Activated CD4-positive, alpha-beta T cell treated with anti-CD3 and anti-CD28 coated beads, Interleukin-2, Interleukin-6, amounts not matched to agents 100 ng/mL and 50 ng/mL, durations not matched to agents 16 hours and 8 hours (primary cell): ENCODE results near the gene CHCHD1.
"Not testable (repeated sequence)": the region's sequence is repeated elsewhere in the genome, so short reads cannot be mapped to it uniquely, and the experiment has no call there.

Experiments used
- DNase-seq: peaks from one replicate; pipeline ENCODE4 v3.0.0-alpha.2; 2020

CHCHD1 gene

DNA sequence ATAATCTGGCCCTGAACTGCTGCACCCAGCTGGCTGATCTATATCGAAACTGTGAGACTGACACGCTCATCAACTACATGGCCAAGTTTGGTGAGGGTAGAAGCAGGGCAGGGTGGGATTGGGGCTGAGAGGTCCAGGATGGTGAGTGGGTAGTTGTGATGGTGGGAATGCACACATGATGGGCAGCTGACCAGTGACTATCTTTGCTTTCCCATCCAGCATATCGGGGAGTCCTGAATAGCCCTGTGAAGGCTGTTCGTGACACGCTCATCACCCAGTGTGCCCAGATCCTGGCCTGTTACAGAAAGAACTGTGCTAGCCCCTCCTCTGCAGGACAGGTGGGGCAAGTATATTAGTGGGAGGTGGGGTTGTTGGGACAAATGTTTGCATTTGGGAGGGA, 12.5 kb upstream of the CHCHD1 start:
- DNase-seq: no peak

DNA sequence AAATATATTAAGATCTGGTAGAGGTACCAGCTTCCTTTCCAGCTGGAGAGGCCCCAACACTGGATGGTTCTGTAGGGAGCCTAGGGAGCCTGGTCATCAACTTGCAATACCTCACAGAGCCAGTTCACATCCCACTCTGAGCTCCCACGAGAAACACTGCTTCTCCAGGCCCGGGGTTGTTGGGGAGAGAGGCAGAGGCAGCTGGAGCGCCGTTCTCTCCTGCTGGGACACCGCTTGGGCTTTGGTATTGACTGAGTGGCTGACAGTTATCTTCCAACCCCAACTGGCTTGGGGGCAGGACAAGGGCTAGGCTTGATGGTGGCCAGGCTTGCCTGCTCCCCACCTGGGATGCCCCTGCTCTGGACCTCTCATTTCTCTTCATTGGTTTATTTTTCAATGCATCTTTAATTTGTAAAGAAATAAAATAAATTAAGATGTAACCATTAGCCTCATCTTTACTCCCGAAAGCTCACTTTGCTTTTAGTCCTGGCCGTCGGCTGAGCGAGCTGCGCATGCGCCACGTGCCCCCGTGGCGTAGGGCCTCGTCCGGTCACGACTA, 10.0 kb upstream of the CHCHD1 start:
- DNase-seq: peak; percentile 86

DNA sequence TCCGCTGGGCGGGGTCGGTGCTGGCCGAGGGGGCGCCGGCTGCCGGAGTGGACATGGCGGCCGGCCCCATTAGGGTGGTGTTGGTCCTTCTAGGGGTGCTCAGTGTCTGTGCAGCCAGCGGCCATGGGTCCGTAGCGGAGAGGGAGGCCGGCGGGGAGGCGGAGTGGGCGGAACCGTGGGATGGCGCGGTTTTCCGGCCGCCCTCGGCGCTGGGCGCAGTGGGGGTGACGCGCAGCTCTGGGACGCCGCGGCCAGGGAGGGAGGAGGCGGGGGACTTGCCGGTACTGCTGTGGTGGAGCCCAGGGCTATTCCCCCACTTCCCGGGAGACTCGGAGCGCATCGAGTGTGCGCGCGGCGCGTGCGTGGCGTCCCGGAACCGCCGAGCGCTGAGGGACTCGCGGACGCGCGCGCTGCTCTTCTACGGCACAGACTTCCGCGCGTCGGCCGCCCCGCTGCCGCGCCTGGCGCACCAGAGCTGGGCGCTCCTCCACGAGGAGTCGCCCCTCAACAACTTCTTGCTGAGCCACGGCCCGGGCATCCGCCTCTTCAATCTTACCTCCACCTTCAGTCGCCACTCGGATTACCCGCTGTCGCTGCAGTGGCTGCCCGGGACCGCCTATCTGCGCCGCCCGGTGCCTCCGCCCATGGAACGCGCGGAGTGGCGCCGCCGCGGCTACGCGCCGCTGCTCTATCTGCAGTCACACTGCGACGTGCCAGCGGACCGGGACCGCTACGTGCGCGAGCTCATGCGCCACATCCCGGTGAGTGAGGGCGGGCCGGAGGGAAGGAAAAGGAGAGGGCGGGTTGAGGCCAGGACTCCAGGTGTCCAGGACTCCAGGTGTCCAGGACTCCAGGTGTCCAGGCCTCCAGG, 9.3 kb upstream of the CHCHD1 start:
- DNase-seq: peak; percentile 88

DNA sequence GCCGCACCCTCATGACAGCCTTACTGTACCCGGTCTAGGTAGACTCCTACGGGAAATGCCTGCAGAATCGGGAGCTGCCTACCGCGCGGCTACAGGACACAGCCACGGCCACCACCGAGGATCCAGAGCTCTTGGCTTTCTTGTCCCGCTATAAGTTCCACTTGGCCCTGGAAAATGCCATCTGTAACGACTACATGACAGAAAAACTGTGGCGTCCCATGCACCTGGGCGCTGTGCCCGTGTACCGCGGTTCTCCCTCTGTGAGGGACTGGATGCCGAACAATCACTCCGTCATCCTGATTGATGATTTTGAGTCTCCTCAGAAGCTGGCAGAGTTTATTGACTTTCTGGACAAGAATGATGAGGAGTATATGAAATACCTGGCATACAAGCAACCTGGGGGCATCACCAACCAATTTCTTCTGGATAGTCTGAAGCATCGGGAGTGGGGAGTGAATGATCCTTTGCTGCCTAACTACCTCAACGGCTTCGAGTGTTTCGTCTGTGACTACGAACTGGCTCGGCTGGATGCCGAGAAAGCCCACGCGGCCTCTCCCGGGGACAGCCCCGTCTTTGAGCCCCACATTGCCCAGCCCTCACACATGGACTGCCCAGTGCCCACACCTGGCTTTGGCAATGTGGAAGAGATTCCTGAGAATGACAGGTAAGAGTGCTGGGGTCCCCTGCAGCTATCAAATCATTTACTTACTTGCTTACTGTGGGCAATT, 8.5 kb upstream of the CHCHD1 start:
- DNase-seq: no peak

DNA sequence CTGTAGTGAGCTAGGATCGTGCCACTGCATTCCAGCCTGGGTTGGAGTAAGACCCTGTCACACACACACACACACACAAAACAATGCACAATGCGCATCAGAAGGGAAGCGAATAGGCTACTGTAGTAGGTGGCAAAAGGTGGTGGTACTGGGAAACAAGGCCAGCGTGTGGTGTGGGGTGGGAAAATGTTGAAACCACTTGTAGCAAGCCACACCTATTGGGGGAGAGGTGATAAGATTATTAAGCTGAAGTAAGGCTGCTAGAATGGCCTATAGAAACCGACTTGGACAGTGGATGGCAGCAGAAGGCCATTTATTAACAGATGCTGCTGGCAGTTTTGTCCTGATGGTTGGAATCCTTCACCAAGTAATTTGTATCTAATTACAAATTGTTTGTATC, 7.2 kb upstream of the CHCHD1 start:
- DNase-seq: peak; percentile 20

DNA sequence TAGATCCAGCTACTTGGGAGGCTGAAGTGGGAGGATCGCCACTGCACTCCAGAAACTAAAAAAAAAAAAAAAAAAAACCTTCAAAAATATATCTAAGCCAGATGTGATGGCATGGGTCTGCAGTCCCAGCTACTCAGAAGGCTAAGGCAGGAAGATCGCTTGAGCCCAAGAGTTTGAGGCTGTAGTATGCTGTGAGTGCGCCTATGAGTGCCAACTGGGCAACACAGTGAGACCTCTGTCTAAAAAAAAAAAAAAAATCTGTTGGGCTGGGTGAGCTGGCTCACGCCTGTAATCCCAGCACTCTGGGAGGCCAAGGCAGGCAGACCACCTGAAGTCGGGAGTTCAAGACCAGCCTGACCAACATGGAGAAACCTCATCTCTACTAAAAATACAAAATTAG, 2.8 kb upstream of the CHCHD1 start:
- DNase-seq: no peak

DNA sequence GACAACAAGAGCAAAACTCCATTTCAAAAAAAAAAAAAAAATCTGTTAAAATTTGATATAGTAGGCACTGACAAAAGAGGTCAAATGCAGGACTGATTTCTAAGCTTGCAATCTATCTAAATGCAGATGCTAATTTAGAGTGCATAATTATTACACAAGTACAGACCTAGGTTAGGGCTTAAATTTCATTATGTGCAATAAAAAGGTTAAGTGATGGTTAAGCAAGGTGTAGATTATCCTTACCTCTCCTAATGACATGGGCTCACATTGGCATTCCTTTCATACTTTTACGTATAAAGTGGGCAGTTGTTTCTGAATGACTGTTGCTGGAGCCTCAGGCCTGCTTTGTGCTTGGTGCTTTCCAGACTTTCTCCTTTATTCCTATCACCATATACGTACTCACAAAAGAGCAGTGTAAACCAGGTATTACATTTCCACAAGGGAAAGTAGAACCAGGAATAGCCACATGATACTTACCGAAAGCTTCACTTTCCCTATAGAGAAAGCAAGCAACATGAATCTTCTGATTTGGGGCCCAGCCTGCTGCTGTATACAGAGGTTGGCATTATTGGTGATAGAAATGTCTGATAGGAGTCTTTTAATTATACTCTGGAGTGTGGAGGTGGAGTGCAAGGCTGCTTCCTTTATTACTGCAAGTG, 2.2 kb upstream of the CHCHD1 start:
- no peak for DNase-seq

DNA sequence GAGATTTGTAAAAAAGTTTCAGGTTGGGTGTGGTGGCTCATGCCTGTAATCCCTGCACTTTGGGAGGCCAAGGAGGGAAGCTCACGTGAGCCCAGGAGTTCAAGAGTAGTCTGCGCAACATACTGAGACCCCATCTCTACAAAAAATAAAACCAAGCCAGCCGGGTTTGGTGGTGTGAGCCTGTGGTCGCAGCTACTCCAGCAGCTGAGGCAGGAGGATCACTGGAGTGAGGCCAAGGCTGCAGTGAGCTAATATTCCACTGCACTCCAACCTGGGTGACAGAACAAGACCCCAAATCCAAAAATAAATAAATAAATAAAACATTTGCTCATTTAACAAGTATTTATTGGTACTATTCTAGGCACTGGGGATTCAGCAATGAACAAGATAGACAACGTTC, 1.5 kb upstream of the CHCHD1 start:
- no peak for DNase-seq

DNA sequence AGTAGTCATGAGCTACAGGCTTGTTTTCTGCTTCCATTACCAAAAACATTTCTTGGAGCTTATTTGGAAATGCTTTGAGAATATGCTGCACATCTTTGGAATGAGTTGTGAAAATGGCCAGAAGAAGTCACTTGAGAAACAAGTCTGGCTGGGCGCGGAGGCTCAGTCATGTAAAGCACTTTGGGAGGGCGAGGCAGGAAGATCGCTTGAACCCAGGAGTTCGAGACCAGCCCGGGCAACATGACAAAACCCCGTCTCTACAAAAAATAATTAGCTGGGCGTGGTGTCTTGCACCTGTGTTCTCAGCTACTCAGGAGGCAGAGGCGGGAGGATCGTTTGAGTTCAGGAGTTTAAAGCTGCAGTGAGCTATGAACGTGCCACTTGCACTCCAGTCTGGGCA, 882 bp upstream of the CHCHD1 start:
- DNase-seq: peak; percentile 25

DNA sequence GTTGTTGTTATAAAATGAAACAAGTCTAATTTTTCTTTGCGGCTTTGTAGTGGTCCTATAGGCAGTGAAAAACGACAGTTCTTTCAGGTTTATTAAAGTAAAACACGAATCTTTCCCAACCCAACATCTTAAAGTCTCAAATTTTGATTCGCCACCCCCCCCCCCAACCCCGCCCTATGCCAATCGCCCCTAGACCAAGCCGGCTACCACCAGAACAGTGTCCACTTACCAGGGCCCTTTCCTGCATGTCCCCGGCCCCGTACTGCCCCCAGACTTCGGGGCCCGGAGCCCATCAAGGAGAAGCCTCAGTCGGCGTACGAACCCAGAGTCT, 335 bp upstream of the CHCHD1 start:
- no peak for DNase-seq

DNA sequence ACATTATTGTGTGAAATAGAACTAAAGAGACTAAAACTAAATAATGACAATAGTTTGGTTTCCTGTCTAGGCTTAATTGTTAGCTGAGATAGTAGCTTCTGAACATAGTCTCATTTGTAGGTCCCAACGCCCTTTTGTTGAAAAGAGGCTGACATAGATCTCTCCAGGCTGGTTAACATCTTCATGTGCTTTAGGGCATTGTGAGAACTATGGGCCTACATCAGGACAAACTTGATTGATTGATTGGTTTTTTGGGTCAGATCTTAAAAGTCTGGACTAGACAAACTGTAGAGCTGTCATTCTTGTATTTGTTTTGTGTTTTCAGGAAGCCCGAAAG, 869 bp downstream of the CHCHD1 start:
- no peak for DNase-seq

DNA sequence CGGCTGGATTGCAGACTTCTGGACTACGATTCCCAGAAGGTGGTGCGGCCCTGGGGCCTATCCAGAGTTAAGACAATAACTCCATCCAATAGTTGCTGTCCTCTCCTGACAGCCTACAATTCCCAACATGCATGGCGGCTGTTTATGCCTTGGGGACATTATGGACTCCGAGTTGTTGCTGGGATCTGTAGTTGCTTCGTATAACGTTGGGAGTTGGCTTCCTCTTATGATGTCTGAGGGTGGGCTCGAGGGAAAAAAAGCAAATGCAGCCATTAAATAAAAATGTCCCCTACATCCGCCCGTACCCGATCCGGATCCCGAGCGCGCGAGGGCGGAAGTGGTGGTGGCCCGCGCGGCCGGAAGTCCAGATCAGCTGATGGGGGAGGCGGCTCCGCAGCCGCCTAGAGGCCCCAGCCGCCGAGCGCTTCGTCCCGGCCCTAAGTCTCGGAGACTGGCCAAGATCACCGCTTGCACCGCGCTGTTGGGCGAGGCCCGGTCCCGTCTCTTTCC, 3.4 kb downstream of the CHCHD1 start, which contains the start of gene ZSWIM8:
ZSWIM8 (plus strand) TSS at position 396 of the 510 bp plus-strand sequence. CDS start 273 bp downstream, outside the sequence.
- peak; percentile 90 for DNase-seq

DNA sequence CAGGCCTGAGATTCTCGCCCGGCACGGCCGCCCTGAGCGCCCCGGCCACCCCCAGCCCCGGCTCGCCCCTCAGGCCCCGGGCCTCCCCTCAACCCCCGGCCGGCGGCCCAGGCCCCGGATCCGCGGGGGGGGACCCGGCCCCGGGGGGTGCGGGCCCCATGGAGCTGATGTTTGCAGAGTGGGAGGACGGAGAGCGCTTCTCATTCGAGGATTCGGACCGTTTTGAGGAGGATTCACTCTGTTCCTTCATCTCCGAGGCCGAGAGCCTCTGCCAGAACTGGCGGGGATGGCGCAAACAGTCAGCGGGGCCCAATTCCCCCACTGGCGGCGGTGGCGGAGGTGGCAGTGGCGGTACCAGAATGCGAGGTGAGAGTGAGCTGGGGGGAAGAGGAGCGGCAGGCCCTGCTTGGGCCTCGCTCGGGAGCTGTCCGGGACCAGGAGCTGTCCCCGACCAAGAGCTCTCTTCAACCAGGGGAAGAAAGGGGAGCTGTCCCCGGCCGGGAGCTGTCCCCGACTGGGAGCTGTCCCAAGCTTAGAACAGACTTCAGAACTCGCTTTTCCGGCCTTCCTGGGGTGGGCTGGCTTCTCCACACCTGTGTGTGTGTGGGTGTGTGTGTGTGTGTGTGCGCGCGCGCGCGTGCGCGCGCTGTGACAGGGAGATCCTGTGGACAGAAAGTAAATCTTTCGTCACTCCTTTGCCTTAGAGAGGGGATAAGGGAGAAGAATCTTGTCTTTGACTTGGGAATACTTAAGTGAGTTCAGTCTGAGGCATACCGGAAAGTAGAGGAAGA, 4.1 kb downstream of the CHCHD1 start:
- peak; percentile 44 for DNase-seq

DNA sequence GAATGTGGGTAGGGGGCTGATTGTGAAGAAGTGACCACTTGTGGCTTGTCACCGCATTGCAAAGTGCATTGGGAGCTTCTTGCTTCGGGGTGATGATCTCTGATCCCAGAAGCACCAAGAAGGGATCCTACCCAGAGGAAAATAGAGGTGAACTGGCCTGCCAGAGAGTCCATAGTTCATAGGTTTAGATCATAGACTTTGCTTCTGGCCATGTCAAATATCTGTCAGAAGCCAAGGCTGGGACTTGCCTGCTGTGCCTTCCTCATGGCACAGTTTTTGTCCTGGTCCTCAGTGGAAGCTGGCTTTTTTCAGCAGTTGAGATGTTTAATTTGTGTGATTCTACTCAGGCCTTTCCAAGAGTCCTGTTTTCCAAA, 4.7 kb downstream of the CHCHD1 start:
- DNase-seq: no peak

DNA sequence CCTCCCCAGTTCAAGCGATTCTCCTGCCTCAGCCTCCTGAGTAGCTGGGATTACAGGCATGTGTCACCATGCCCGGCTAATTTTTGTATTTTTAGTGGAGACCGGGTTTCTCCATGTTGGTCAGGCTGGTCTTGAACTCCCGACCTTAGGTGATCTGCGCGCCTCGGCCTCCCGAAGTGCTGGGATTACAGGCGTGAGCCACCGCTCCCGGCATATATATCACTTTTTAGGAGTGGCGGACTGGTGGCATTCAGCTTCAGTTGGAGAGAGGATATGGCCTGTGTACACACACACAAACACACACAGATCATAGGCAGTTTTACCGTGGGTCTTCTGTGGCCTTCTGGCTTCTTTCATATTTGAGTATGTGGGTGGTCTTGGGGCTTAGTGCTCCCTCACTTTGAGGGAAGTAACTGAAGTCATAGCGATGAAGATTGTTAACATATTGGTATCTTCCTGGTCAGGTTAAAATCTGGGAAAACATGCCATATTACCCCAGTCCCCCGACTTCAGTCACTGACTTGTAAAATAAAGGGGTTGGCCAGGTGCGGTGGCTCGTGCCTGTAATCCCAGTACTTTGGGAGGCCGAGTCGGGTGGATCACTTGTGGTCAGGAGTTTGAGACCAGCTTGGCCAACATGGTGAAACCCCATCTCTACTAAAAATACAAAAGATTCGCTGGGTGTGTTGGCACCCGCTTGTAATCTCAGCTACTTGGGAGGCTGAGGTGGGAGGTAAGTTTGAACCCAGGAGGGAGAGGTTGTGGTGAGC, 5.4 kb downstream of the CHCHD1 start:
- not testable (repeated sequence) for DNase-seq

DNA sequence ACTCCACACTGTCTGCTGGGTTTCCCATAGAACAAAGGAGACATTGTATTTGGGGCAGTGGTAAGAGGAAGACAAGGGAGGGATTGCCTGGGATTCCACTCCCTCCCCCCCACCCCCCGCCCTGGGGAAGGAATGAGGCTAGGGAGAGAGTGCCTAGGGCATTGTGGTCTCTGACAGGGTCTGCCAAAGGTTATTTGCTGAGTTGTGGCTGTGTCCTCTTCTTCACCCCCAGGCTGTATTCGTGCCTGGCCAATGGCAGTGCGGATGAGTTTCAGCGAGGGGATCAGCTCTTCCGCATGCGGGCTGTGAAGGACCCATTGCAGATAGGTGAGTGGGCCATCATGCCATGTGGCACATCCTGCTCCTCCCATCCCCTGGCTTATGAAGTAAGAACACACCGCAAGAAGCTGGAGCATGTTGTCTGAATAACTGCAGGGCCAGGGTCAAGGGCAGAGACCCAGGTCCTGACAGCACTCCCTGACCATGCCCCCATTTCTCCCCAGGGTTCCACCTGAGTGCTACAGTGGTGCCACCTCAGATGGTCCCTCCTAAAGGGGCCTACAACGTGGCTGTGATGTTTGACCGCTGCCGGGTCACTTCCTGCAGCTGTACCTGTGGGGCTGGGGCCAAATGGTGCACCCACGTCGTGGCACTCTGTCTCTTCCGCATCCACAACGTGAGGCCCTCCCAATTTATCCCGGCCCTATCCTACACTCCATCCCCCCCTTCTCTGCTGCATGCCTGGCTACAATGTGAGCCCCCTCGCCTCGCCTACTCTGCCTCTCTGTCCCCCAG, 7.2 kb downstream of the CHCHD1 start:
- no peak for DNase-seq

DNA sequence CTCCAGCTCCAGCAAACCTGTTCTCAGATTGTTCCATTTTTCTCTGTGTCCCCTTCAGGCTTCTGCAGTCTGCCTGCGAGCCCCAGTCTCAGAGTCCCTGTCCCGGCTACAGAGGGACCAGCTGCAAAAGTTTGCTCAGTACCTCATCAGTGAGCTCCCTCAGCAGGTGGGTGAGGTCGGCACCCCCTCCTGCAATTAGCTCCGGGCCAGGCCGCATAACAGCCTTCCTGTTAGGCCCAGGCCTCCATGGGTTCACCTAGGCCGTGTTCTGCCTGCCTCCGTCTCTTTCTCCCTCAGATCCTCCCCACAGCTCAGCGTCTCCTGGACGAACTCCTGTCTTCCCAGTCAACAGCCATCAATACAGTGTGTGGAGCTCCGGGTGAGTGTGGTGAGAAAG, 7.8 kb downstream of the CHCHD1 start:
- no peak for DNase-seq

DNA sequence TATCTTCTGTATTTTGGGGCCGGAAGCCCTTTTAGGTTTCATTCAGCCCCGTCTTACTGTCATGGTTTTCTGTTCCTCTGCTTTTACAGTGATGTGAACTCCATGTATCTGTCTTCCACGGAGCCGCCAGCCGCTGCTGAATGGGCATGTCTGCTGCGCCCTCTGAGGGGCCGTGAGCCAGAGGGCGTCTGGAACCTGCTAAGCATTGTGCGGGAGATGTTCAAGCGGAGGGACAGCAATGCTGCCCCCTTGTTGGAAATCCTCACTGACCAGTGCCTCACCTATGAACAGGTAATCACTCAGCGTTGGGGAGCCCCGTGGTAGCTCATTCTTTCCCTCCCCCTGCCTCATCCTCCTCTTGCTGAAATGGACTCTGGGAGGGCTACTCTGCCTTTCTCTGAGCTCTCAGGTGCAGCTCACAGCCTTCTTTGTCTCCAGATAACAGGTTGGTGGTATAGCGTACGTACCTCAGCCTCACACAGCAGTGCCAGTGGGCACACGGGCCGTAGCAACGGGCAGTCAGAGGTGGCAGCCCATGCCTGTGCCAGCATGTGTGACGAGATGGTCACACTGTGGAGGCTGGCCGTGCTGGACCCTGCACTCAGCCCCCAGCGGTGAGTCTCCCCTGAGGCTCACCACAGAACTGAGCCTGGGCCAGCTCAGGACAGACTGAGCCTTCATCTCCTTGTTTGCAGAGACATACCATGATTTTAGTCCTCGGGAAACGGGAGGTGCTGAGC, 9.2 kb downstream of the CHCHD1 start:
- no peak for DNase-seq

DNA sequence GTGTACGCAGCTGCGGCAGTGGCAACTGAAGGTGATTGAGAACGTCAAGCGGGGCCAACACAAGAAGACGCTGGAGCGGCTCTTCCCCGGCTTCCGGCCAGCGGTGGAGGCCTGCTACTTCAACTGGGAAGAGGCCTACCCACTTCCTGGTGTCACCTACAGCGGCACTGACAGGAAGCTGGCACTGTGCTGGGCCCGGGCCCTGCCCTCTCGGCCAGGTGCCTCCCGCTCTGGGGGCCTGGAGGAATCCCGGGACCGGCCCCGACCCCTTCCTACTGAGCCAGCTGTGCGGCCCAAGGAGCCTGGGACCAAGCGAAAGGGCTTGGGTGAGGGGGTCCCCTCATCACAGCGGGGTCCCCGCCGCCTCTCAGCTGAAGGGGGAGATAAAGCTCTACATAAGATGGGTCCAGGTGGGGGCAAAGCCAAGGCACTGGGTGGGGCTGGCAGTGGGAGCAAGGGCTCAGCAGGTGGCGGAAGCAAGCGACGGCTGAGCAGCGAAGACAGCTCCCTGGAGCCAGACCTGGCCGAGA, 10.1 kb downstream of the CHCHD1 start:
- DNase-seq: no peak

DNA sequence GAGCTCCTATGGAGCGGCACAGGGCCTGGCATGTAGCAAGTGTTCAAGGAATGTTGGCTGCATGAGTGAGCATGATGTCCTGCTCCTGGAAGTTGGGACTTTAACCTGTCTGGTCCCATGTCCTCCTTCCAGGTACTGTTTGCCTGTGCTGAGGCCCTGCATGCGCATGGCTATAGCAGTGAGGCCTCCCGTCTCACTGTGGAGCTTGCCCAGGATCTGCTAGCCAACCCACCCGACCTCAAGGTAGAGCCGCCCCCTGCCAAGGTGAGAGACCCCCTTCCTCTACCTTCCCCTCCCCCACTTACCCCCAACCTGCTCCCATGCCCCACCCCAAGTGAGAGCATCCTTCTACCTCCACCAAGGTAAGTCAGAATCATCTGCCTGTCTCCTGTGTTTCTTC, 11.6 kb downstream of the CHCHD1 start:
- DNase-seq: no peak
